IMR-90 (cell line): ENCODE data around the gene TK1. TPM values are rescaled to one million over a fixed set of nuclear protein-coding genes. Genes with fewer than 3 reads are reported as not detected.

Experiments used
- ATAC-seq: fragments of 200-7000 bp; cut with Tn5 transposase; 2 replicates; pipeline ENCODE4 v1.9.1; 2020; ENCODE audit warnings: low read depth, mild to moderate bottlenecking, moderate library complexity
- BruUV-seq: library from RNA; stranded (reverse); fragments of 400-500 nt; replicated peaks from 2 replicates; lab custom pipeline; 2021; lab: Mats Ljungman, UMichigan
- CTCF ChIA-PET: fragments of 300-600 bp; formaldehyde crosslinking; extraction: SDS; loops from one replicate; lab custom pipeline; 2021; ENCODE audit warnings: antibody characterized with exemption; lab: Yijun Ruan, JAX
- POLR2A ChIA-PET: fragments of 300-600 bp; sonication (Branson Sonifier 250); formaldehyde crosslinking; loops from one replicate; lab custom pipeline; 2022; ENCODE audit warnings: antibody characterized with exemption; ENCODE audit not compliant: unreplicated experiment; lab: Charles Lee
- DNase-seq: peaks from one replicate; pipeline ENCODE4 v3.0.0; 2013
- H2AFZ ChIP-seq: replicated peaks from 2 replicates; pipeline ENCODE3; 2013; ENCODE audit warnings: low read length, mild to moderate bottlenecking; ENCODE audit not compliant: poor library complexity
- H2AK5ac ChIP-seq: 2 replicates; pipeline ENCODE4 v1.6.1; 2013; ENCODE audit warnings: low read depth, low read length, inconsistent platforms
- H2AK9ac ChIP-seq: replicated peaks from 2 replicates; pipeline ENCODE3; 2013; ENCODE audit warnings: mild to moderate bottlenecking, low read depth, low read length, moderate library complexity; ENCODE audit not compliant: poor library complexity
- H2BK120ac ChIP-seq: 2 replicates; pipeline ENCODE4 v1.6.1; 2013; ENCODE audit warnings: low read depth, low read length, inconsistent platforms
- H2BK15ac ChIP-seq: 3 replicates; pipeline ENCODE4 v1.6.1; 2013; ENCODE audit warnings: low read depth, low read length, inconsistent platforms
- H2BK20ac ChIP-seq: 2 replicates; pipeline ENCODE4 v1.6.1; 2013; ENCODE audit warnings: low read depth, mild to moderate bottlenecking, inconsistent platforms, low read length, moderate library complexity
- H2BK5ac ChIP-seq: 2 replicates; pipeline ENCODE4 v1.6.1; 2013; ENCODE audit warnings: mild to moderate bottlenecking, low read depth, low read length, inconsistent platforms; ENCODE audit not compliant: poor library complexity, severe bottlenecking
- H3K14ac ChIP-seq: replicated peaks from 2 replicates; pipeline ENCODE4 v1.6.1; 2013; ENCODE audit warnings: low read depth, low read length, inconsistent platforms
- H3K18ac ChIP-seq: 2 replicates; pipeline ENCODE4 v1.6.1; 2013; ENCODE audit warnings: low read depth, low read length, control low read depth
- H3K23ac ChIP-seq: 2 replicates; pipeline ENCODE4 v1.6.1; 2013; ENCODE audit warnings: low read depth, low read length, inconsistent platforms
- H3K27ac ChIP-seq: 2 replicates; pipeline ENCODE4 v1.5.1; 2013; ENCODE audit warnings: mild to moderate bottlenecking, control low read depth, low read length; ENCODE audit not compliant: insufficient read depth
- H3K27me3 ChIP-seq: 2 replicates; pipeline ENCODE4 v1.6.1; 2013; ENCODE audit warnings: low read length; ENCODE audit not compliant: control insufficient read depth, insufficient read depth
- H3K36me3 ChIP-seq: 2 replicates; pipeline ENCODE4 v1.6.1; 2013; ENCODE audit warnings: low read length, mixed read lengths; ENCODE audit not compliant: control insufficient read depth, insufficient read depth
- H3K4ac ChIP-seq: 2 replicates; pipeline ENCODE4 v1.6.1; 2013; ENCODE audit warnings: low read depth, low read length, inconsistent platforms
- H3K4me1 ChIP-seq: 2 replicates; pipeline ENCODE4 v1.6.1; 2013; ENCODE audit warnings: low read length, mixed read lengths; ENCODE audit not compliant: control insufficient read depth, insufficient read depth
- H3K4me2 ChIP-seq: 2 replicates; pipeline ENCODE4 v1.6.1; 2013; ENCODE audit warnings: low read depth, mild to moderate bottlenecking, control low read depth, low read length, moderate library complexity
- H3K4me3 ChIP-seq: 2 replicates; pipeline ENCODE4 v1.5.1; 2013; ENCODE audit warnings: low read depth, mild to moderate bottlenecking, control low read depth, low read length, moderate library complexity; ENCODE audit not compliant: insufficient read depth
- H3K56ac ChIP-seq: 2 replicates; pipeline ENCODE4 v1.6.1; 2013; ENCODE audit warnings: low read length, inconsistent platforms; ENCODE audit not compliant: insufficient read depth; ENCODE audit errors: extremely low read depth
- H3K79me1 ChIP-seq, 2 experiments: 2 replicates each; pipeline ENCODE4 v1.6.1; 2013; ENCODE audit warnings: low read length in 2 of 2, inconsistent platforms in 1 of 2, low read depth in 1 of 2
- H3K9ac ChIP-seq: 2 replicates; pipeline ENCODE4 v1.6.1; 2013; ENCODE audit warnings: low read depth, low read length, control low read depth
- H3K9me1 ChIP-seq: 2 replicates; pipeline ENCODE4 v1.6.1; 2013; ENCODE audit warnings: low read length, inconsistent platforms; ENCODE audit not compliant: insufficient read depth
- H3K9me3 ChIP-seq: 2 replicates; pipeline ENCODE4 v1.6.1; 2013; ENCODE audit warnings: low read length; ENCODE audit not compliant: control insufficient read depth, insufficient read depth
- H4K20me1 ChIP-seq: 2 replicates; pipeline ENCODE4 v1.6.1; 2013; ENCODE audit warnings: low read length, inconsistent platforms; ENCODE audit not compliant: insufficient read depth
- H4K5ac ChIP-seq: 2 replicates; pipeline ENCODE4 v1.6.1; 2013; ENCODE audit warnings: mild to moderate bottlenecking, low read depth, low read length, control low read depth
- H4K8ac ChIP-seq, 2 experiments: 2 replicates each; pipeline ENCODE4 v1.6.1; 2013; ENCODE audit warnings: low read depth in 2 of 2, low read length in 2 of 2, control low read depth in 1 of 2, inconsistent platforms in 1 of 2
- H4K91ac ChIP-seq: 2 replicates; pipeline ENCODE4 v1.6.1; 2013; ENCODE audit warnings: low read depth, low read length, inconsistent platforms; ENCODE audit not compliant: insufficient read depth
- BHLHE40 ChIP-seq: fragments of 150-350 bp; IDR thresholded peaks from 2 replicates; pipeline ENCODE4 v1.6.1; 2016; ENCODE audit warnings: mild to moderate bottlenecking, low read depth, low read length
- CEBPB ChIP-seq: IDR thresholded peaks from 2 replicates; pipeline ENCODE4 v1.6.1; 2012; ENCODE audit warnings: low read depth, low read length, improper control_type of control experiment
- CHD1 ChIP-seq: IDR thresholded peaks from 2 replicates; pipeline ENCODE4 v1.6.1; 2012; ENCODE audit warnings: low read depth, low read length, improper control_type of control experiment
- CTCF ChIP-seq: conservative IDR thresholded peaks from 2 replicates; pipeline ENCODE4 v1.5.1; 2012; ENCODE audit warnings: mild to moderate bottlenecking, low read depth, low read length, improper control_type of control experiment
- ELK1 ChIP-seq: fragments of 150-350 bp; IDR thresholded peaks from 2 replicates; pipeline ENCODE4 v1.6.1; 2016; ENCODE audit warnings: low read depth, mild to moderate bottlenecking, low read length, moderate library complexity, borderline replicate concordance
- FOS ChIP-seq: fragments of 150-350 bp; IDR thresholded peaks from 2 replicates; pipeline ENCODE4 v1.6.1; 2016; ENCODE audit warnings: low read depth, low read length
- MAFK ChIP-seq: IDR thresholded peaks from 2 replicates; pipeline ENCODE4 v1.6.1; 2012; ENCODE audit warnings: low read depth, low read length, improper control_type of control experiment
- MAZ ChIP-seq: IDR thresholded peaks from 2 replicates; pipeline ENCODE4 v1.6.1; 2012; ENCODE audit warnings: low read depth, mild to moderate bottlenecking, low read length, improper control_type of control experiment, moderate library complexity, borderline replicate concordance
- MXI1 ChIP-seq: IDR thresholded peaks from 2 replicates; pipeline ENCODE4 v1.6.1; 2012; ENCODE audit warnings: low read depth, mild to moderate bottlenecking, low read length, moderate library complexity, borderline replicate concordance
- NFE2L2 ChIP-seq: fragments of 150-350 bp; IDR thresholded peaks from 2 replicates; pipeline ENCODE4 v1.6.1; 2016; ENCODE audit warnings: low read depth, mild to moderate bottlenecking, low read length
- POLR2A ChIP-seq: IDR thresholded peaks from 2 replicates; pipeline ENCODE4 v1.6.1; 2012; ENCODE audit warnings: mild to moderate bottlenecking, low read depth, low read length
- RAD21 ChIP-seq: IDR thresholded peaks from 2 replicates; pipeline ENCODE4 v1.6.1; 2012; ENCODE audit warnings: low read length, improper control_type of control experiment
- RCOR1 ChIP-seq: IDR thresholded peaks from 2 replicates; pipeline ENCODE4 v1.6.1; 2012; ENCODE audit warnings: mild to moderate bottlenecking, low read length, improper control_type of control experiment; ENCODE audit not compliant: insufficient replicate concordance
- RFX5 ChIP-seq: IDR thresholded peaks from 2 replicates; pipeline ENCODE4 v1.8.0; 2012; ENCODE audit warnings: low read depth, mild to moderate bottlenecking, low read length, moderate library complexity
- SMC3 ChIP-seq: fragments of 150-350 bp; IDR thresholded peaks from 2 replicates; pipeline ENCODE4 v1.6.1; 2016; ENCODE audit warnings: low read depth, mild to moderate bottlenecking, antibody characterized with exemption, low read length, moderate library complexity
- USF2 ChIP-seq: fragments of 150-350 bp; IDR thresholded peaks from 2 replicates; pipeline ENCODE4 v1.6.1; 2017; ENCODE audit warnings: mild to moderate bottlenecking, antibody characterized with exemption, low read length, low read depth
- WGBS, 2 experiments: methylation state at CpG; one replicate each; pipeline versions ENCODE4 v1.1.5 to v1.1.7; 2013; ENCODE audit warnings: missing lambda C conversion rate in 2 of 2; ENCODE audit not compliant: insufficient read length in 1 of 2; ENCODE audit errors: extremely low coverage in 2 of 2; 5-methylcytosine and 5-hydroxymethylcytosine counted together
- dilution Hi-C: fragments of 300-500 bp; cut with HindIII; formaldehyde crosslinking; loops from one replicate; pipeline ENCODE4 v1.14.3; 2018; ENCODE audit warnings: low sequenced_read_pairs; ENCODE audit not compliant: unreplicated experiment
- in situ Hi-C: fragments of 300-500 bp; cut with MboI; formaldehyde crosslinking; loops from 3 replicates; pipeline ENCODE4 v1.14.3; 2019; ENCODE audit warnings: low sequenced_read_pairs, inconsistent platforms, mixed read lengths
- intact Hi-C: fragments of 100-400 bp; cut with micrococcal nuclease; formaldehyde crosslinking; loops from 2 replicates; pipeline ENCODE4 v1.10.0; 2022
- polyA plus RNA-seq, 3 experiments: library from polyadenylated mRNA; depleted of rRNA; stranded (reverse); fragments of >200 nt; gene quantifications; 2 replicates each; pipeline ENCODE4 v1.2.3, GENCODE V29; 2012; ENCODE audit warnings: low replicate concordance in 1 of 3
- total RNA-seq: library from RNA; depleted of rRNA; stranded (reverse); fragments of >200 nt; gene quantifications from 2 replicates; pipeline ENCODE4 v1.2.3, GENCODE V29; 2012

The TK1 gene
- total and polyA plus RNA-seq, 2 of the 4 experiments (the other 2 are of a cell fraction), result 150 to 219 TPM

- no peak overlapping the region for H3K4me3 ChIP-seq
- intact Hi-C loops, result no loop called here
- H4K91ac ChIP-seq, result no peak overlapping the region
- no peak overlapping the region for H3K14ac ChIP-seq
- no peak overlapping the region for H4K8ac ChIP-seq
- no peak overlapping the region for H2BK15ac ChIP-seq
- POLR2A ChIA-PET, result no interaction called here
- no peak overlapping the region for H4K5ac ChIP-seq
- no peak for DNase-seq
- no peaks in the 10 kb centered on the region for H4K20me1 ChIP-seq
- H3K36me3 ChIP-seq, result no peaks in the 10 kb centered on the region
- no peak overlapping the region for H2BK120ac ChIP-seq
- no peaks in the 10 kb centered on the region for H3K79me1 ChIP-seq
- H3K9me3 ChIP-seq, result no peaks in the 10 kb centered on the region
- H3K18ac ChIP-seq, result no peak overlapping the region
- no peak overlapping the region for H2AK9ac ChIP-seq
- in situ Hi-C loops, result no loop called here
- no peaks in the 10 kb centered on the region for H3K9me1 ChIP-seq
- no peak overlapping the region for H3K56ac ChIP-seq
- H3K27me3 ChIP-seq, result peaks cover 31% of the 10 kb centered on the region
- no peak for ATAC-seq
- no peak overlapping the region for H3K4ac ChIP-seq
- no peak overlapping the region for H3K27ac ChIP-seq
- dilution Hi-C loops, result no loop called here
- WGBS, 2 experiments, result 75% methylated on average over 7 of the region's 12 CpGs; no CpG with 5 or more reads in 1 of the 2 experiments
- no TSS peak for BruUV-seq
- no peak overlapping the region for H3K4me2 ChIP-seq
- H2AK5ac ChIP-seq, result no peak overlapping the region
- H3K23ac ChIP-seq, result no peak overlapping the region
- TF ChIP-seq RAD21, result no peak
- no peak for TF ChIP-seq RFX5
- no peak for TF ChIP-seq CHD1
- TF ChIP-seq SMC3, result no peak
- TF ChIP-seq RCOR1, result no peak
- no peak for TF ChIP-seq ELK1
- TF ChIP-seq USF2, result no peak
- TF ChIP-seq NFE2L2, result no peak
- TF ChIP-seq CTCF, result no peak
- TF ChIP-seq MXI1, result no peak
- no peak for TF ChIP-seq POLR2A
- no peak for TF ChIP-seq MAZ
- TF ChIP-seq FOS, result no peak
- no peak for TF ChIP-seq BHLHE40
- TF ChIP-seq MAFK, result no peak
- TF ChIP-seq CEBPB, result no peak
- H3K4me1 ChIP-seq, result peaks cover 2% of the 10 kb centered on the region; the same call in 1 of the 2 replicates
- H2BK5ac ChIP-seq, result no peak overlapping the region
- CTCF ChIA-PET, result no interaction called here
- no peak overlapping the region for H2AFZ ChIP-seq
- H2BK20ac ChIP-seq, result no peak overlapping the region
- no peak overlapping the region for H3K9ac ChIP-seq
These were observed 62.1 kb downstream of the TK1 start for GRCh38 chr17:78124836-78125137.
